Hepatocyte (in vitro differentiated cells): ENCODE measurements around the gene NUBP2. TPM values are rescaled to one million over a fixed set of nuclear protein-coding genes. Genes with fewer than 3 reads are reported as not detected.

Experiments
- DNase-seq: peaks from one replicate; pipeline ENCODE4 v3.0.0-alpha.2; 2016; ENCODE audit warnings: low spot score
- H2AFZ ChIP-seq: fragments of 200-600 bp; sonication (generic); 2 replicates; pipeline ENCODE4 v1.6.0; 2016; ENCODE audit warnings: antibody characterized with exemption, mild to moderate bottlenecking
- H3K27ac ChIP-seq: fragments of 200-600 bp; sonication (generic); 2 replicates; pipeline ENCODE4 v1.5.1; 2016; ENCODE audit warnings: mild to moderate bottlenecking
- H3K27me3 ChIP-seq: fragments of 200-600 bp; sonication (generic); 2 replicates; pipeline ENCODE4 v1.6.1; 2016
- H3K36me3 ChIP-seq: fragments of 200-600 bp; sonication (generic); replicated peaks from 2 replicates; pipeline ENCODE4 v1.5.1; 2016; ENCODE audit warnings: low read depth; ENCODE audit not compliant: insufficient read depth
- H3K4me1 ChIP-seq: fragments of 200-600 bp; sonication (generic); 2 replicates; pipeline ENCODE4 v1.5.1; 2016; ENCODE audit warnings: mild to moderate bottlenecking, moderate library complexity; ENCODE audit not compliant: insufficient read depth
- H3K4me2 ChIP-seq: fragments of 200-600 bp; sonication (generic); 2 replicates; pipeline ENCODE4 v1.6.0; 2016
- H3K4me3 ChIP-seq: fragments of 200-600 bp; sonication (generic); 2 replicates; pipeline ENCODE4 v1.5.1; 2016; ENCODE audit warnings: mild to moderate bottlenecking
- H3K79me2 ChIP-seq: fragments of 200-600 bp; sonication (generic); 2 replicates; pipeline ENCODE4 v1.6.0; 2017; ENCODE audit warnings: mild to moderate bottlenecking
- H3K9me2 ChIP-seq: fragments of 200-600 bp; sonication (generic); replicated peaks from 2 replicates; pipeline ENCODE4 v1.6.0; 2017; ENCODE audit warnings: mild to moderate bottlenecking; ENCODE audit not compliant: insufficient read depth
- H3K9me3 ChIP-seq: fragments of 200-600 bp; sonication (generic); 2 replicates; pipeline ENCODE4 v1.5.1; 2016; ENCODE audit warnings: low read depth, mild to moderate bottlenecking
- H4K20me1 ChIP-seq: fragments of 200-600 bp; sonication (generic); 2 replicates; pipeline ENCODE4 v1.6.0; 2016; ENCODE audit warnings: mild to moderate bottlenecking; ENCODE audit not compliant: insufficient read depth, poor library complexity, severe bottlenecking
- EZH2 ChIP-seq: fragments of 200-600 bp; sonication (generic); IDR thresholded peaks from 2 replicates; pipeline ENCODE4 v1.6.1; 2016; ENCODE audit warnings: antibody characterized with exemption, mild to moderate bottlenecking, borderline replicate concordance
- EZH2phosphoT487 ChIP-seq: fragments of 200-600 bp; sonication (generic); IDR thresholded peaks from one replicate; pipeline ENCODE4 v1.6.1; 2018; ENCODE audit warnings: antibody characterized with exemption, mild to moderate bottlenecking, low read depth, moderate library complexity; ENCODE audit not compliant: unreplicated experiment, severe bottlenecking
- WGBS: methylation state at CpG from one replicate; pipeline ENCODE4 v1.1.6; 2016; ENCODE audit warnings: low lambda C conversion rate; ENCODE audit errors: missing lambda C conversion rate; 5-methylcytosine and 5-hydroxymethylcytosine counted together
- polyA plus RNA-seq: library from polyadenylated mRNA; unstranded; fragments of >200 nt; fragmentation: Nextera tagmentation; extraction: Ambion mirVana; gene quantifications from 2 replicates; pipeline ENCODE4 v1.2.1, GENCODE V29; 2016
- total RNA-seq: library from RNA; depleted of rRNA; stranded (reverse); fragments of >200 nt; gene quantifications from 2 replicates; pipeline ENCODE4 v1.2.3, GENCODE V29; 2014
- TF ChIP-seq, protein P1 (sequence below): fragments of 200-600 bp; sonication (generic); IDR thresholded peaks from 2 replicates; pipeline ENCODE4 v1.5.1; 2016; ENCODE audit warnings: antibody characterized with exemption, mild to moderate bottlenecking; ENCODE audit not compliant: poor library complexity

The NUBP2 gene
- total and polyA plus RNA-seq, 2 experiments from 2014 or later, result 85.4 to 101 TPM

DNA sequence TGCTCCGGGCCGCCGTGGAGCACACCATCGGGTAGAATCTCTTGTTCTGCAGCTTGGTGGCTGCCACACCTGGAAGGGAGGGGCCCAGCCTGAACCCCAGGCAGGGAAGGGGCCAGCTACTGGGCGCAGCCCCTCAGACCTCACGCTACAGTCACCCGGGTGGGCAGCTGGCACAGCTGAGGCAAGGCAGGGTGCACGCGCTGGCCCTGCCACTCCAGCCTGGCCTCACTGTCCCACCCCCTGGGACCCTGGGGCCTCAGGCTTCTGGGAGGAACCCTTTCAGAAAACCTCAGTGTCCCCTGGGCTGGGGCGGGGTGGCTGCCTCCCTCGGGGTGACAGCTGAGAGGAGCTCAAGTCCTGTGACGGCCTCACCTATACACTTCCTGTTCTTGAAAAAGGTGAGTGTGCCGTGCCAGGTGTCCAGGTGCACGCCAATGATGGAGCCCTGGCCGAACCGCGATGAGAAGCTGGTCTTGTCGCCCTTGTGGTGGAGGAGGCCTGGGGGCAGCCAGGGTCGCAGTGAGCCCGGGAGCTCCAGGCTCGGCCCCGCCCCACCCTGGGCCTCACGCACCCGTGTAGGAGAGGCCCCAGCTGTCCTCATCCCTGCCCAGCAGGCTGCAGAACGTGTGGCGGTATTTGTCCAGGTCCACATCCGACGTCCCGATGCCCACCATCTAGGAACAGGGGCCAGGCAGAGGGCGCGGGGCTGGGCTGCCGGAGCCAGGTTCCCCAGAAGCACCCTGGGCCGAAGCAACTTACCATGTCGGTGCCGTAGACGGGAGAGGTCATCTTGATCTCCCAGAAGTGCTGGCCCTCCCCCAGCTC lies 5.2 kb upstream of the NUBP2 start:
- Histone ChIP-seq H3K4me2 (no peak overlapping the region), H3K27ac (no peak overlapping the region), H3K79me2 (peaks cover 41% of the 10 kb centered on the region), H3K9me2 (no peaks in the 10 kb centered on the region), H3K4me3 (no peak overlapping the region), H3K27me3 (no peaks in the 10 kb centered on the region), H3K4me1 (peaks cover 18% of the 10 kb centered on the region), H3K36me3 (no peaks in the 10 kb centered on the region), H3K9me3 (no peaks in the 10 kb centered on the region), H4K20me1 (peaks cover 18% of the 10 kb centered on the region), H2AFZ (no peak overlapping the region)
- no peak for TF ChIP-seq EZH2
- no peak for TF ChIP-seq EZH2phosphoT487
- no peak for DNase-seq
- 90% methylated on average over 35 of the region's 36 CpGs for WGBS

DNA sequence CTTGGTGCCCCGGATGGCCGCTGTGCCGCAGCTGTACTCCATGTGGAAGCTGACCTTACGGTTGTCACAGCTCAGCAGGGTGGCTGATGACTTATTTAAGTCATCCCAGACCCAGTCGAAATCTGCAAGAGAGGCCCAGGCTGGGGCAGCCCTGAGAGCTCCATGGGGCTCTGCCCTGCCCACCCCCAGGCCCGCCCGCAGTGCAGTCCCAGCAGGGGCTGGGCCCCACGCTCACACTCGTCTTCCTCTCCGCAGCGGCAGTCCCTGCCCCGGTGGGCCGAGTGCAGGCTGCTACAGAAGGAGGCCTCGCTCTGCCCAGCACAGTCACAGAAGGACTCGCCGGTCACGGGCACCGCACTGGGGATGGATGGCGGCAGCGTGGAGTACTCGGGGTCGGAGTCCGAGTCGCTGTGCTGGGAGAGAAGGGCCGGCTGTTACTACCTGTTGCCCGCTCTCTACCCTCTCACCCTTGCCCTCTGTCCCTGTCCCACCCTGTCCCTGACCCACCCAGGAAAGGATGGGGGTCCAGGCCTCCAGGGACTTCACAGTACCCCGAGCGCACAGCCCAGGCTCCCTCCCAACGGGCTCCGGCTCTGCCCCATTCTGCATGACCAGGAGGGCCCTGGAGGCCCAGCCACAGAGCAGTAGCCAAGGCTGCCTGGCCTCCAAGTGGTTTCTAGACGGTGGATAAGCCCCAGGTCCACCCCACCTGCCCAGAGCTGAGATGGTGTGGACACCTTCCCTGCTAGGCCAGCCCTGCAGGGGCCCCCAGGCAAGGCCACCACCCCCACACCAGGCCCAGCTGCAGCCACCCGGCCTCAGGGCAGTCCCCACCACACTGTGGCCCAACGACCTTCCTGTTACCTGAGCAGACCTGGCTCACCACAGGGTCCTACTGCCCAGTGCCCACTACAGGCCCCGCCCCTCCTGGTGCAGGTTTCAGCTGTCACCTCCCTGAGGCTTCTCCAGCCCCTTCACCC lies 4.3 kb upstream of the NUBP2 start:
- H3K36me3 ChIP-seq, result no peaks in the 10 kb centered on the region

DNA sequence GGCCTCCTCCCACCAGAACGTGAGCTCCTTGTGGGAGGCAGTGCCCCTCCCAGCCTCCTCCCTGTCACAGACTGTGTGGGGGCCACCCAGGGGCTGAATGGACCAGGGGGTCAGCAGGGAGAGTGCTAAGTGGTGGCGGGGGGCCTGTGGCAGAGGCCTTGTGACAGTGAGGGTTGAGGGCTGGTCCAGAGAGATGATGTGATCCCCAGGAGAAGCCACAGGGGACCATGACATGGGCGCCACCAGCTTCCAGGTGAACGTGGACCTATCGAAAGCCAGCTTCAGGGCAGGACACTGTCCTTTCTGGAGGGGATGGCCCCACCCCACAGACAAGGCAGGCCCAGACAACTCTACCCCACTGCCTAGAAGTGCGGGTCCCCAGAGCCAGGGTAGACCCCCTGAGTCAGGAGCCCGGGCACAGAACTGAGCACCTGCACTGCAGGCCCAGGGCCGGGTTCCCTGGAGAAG lies 3.5 kb upstream of the NUBP2 start:
- peaks cover 16% of the 10 kb centered on the region for H3K4me1 ChIP-seq
- 95% methylated on average over 8 of the region's 8 CpGs for WGBS
- no peak overlapping the region for H3K27ac ChIP-seq
- H3K27me3 ChIP-seq, result no peaks in the 10 kb centered on the region
- H3K4me2 ChIP-seq, result no peak overlapping the region
- no peak overlapping the region for H3K4me3 ChIP-seq
- H3K9me2 ChIP-seq, result no peaks in the 10 kb centered on the region
- no peaks in the 10 kb centered on the region for H3K36me3 ChIP-seq
- peaks cover 8% of the 10 kb centered on the region for H4K20me1 ChIP-seq
- H3K9me3 ChIP-seq, result no peaks in the 10 kb centered on the region
- TF ChIP-seq, protein P1, sequence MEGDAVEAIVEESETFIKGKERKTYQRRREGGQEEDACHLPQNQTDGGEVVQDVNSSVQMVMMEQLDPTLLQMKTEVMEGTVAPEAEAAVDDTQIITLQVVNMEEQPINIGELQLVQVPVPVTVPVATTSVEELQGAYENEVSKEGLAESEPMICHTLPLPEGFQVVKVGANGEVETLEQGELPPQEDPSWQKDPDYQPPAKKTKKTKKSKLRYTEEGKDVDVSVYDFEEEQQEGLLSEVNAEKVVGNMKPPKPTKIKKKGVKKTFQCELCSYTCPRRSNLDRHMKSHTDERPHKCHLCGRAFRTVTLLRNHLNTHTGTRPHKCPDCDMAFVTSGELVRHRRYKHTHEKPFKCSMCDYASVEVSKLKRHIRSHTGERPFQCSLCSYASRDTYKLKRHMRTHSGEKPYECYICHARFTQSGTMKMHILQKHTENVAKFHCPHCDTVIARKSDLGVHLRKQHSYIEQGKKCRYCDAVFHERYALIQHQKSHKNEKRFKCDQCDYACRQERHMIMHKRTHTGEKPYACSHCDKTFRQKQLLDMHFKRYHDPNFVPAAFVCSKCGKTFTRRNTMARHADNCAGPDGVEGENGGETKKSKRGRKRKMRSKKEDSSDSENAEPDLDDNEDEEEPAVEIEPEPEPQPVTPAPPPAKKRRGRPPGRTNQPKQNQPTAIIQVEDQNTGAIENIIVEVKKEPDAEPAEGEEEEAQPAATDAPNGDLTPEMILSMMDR, result no peak
- TF ChIP-seq EZH2 (no peak), EZH2phosphoT487 (no peak)
- peaks cover 40% of the 10 kb centered on the region for H3K79me2 ChIP-seq
- H2AFZ ChIP-seq, result no peak overlapping the region
- DNase-seq, result no peak

More for the DNA sequence above, 4.3 kb upstream of the NUBP2 start:
- Histone ChIP-seq H4K20me1 (peaks cover 16% of the 10 kb centered on the region), H3K9me2 (no peaks in the 10 kb centered on the region), H3K9me3 (no peaks in the 10 kb centered on the region), H2AFZ (no peak overlapping the region), H3K4me2 (no peak overlapping the region), H3K4me3 (no peak overlapping the region), H3K27ac (no peak overlapping the region), H3K79me2 (peaks cover 42% of the 10 kb centered on the region), H3K27me3 (no peaks in the 10 kb centered on the region), H3K4me1 (peaks cover 18% of the 10 kb centered on the region)
- TF ChIP-seq EZH2phosphoT487 (no peak), EZH2 (no peak)
- TF ChIP-seq, protein P1, result no peak
- DNase-seq, result no peak
- 88% methylated on average over 28 of the region's 34 CpGs for WGBS
